Tibial nerve (tissue), 4 donors: ENCODE measurements around the gene ERF. TPM values are rescaled to one million over a fixed set of nuclear protein-coding genes. Genes with fewer than 3 reads are reported as not detected.

Experiments used
- DNase-seq, 2 donors: peaks; one replicate each; pipeline ENCODE4 v3.0.0-alpha.2; 2019; ENCODE audit warnings: low spot score in 2 of 2
- H3K27ac ChIP-seq, 4 donors: fragments of 200-600 bp; sonication (generic) in 3 of 4; one replicate each; pipeline ENCODE4 v1.5.1; 2017 to 2019; ENCODE audit warnings: mild to moderate bottlenecking in 1 of 4
- H3K27me3 ChIP-seq, 2 donors: fragments of 200-600 bp; sonication (generic) in 1 of 2; one replicate each; pipeline versions ENCODE4 v1.5.1 to v1.6.0; 2017 to 2019
- H3K36me3 ChIP-seq, 3 donors: fragments of 200-600 bp; sonication (generic); one replicate each; pipeline ENCODE4 v1.5.1; 2018 to 2019
- H3K4me1 ChIP-seq, 4 donors: fragments of 200-600 bp; sonication (generic) in 3 of 4; one replicate each; pipeline ENCODE4 v1.5.1; 2017 to 2019
- H3K4me3 ChIP-seq, 4 donors: fragments of 200-600 bp; sonication (generic) in 3 of 4; one replicate each; pipeline ENCODE4 v1.5.1; 2017 to 2019; ENCODE audit warnings: mild to moderate bottlenecking in 1 of 4, moderate library complexity in 1 of 4
- H3K9me3 ChIP-seq, 4 donors: fragments of 200-600 bp; sonication (generic) in 3 of 4; one replicate each; pipeline ENCODE4 v1.5.1; 2017 to 2019
- EP300 ChIP-seq, 2 donors: sonication (generic); formaldehyde crosslinking; IDR thresholded peaks; one replicate each; pipeline ENCODE4 v1.6.1; 2017; ENCODE audit warnings: antibody characterized with exemption in 2 of 2, mild to moderate bottlenecking in 1 of 2
- POLR2A ChIP-seq, 2 donors: fragments of 450-650 bp; IDR thresholded peaks; one replicate each; pipeline ENCODE4 v1.6.1; 2017; ENCODE audit warnings: antibody characterized with exemption in 2 of 2, mild to moderate bottlenecking in 2 of 2, moderate library complexity in 2 of 2
- WGBS, 2 donors: methylation state at CpG; one replicate each; pipeline ENCODE4 v1.1.5; 2018; 5-methylcytosine and 5-hydroxymethylcytosine counted together
- total RNA-seq, 4 donors: library from RNA; depleted of rRNA; stranded (reverse); fragments of >200 nt; gene quantifications; one replicate each; pipeline ENCODE4 v1.1.0, GENCODE V29; 2016
- TF ChIP-seq, protein P1 (sequence below), 5 experiments: fragments of 200-600 bp in 3 of 5; fragments of 450-650 bp in 2 of 5; sonication (generic) in 3 of 5; IDR thresholded peaks; one replicate each; pipeline ENCODE4 v1.5.1; 2016 to 2019; ENCODE audit warnings: antibody characterized with exemption in 5 of 5, mild to moderate bottlenecking in 3 of 5, moderate library complexity in 2 of 5

The ERF gene
- 10 to 100 TPM; 30.4 to 42.6 (median 35.1) TPM for total RNA-seq

DNA sequence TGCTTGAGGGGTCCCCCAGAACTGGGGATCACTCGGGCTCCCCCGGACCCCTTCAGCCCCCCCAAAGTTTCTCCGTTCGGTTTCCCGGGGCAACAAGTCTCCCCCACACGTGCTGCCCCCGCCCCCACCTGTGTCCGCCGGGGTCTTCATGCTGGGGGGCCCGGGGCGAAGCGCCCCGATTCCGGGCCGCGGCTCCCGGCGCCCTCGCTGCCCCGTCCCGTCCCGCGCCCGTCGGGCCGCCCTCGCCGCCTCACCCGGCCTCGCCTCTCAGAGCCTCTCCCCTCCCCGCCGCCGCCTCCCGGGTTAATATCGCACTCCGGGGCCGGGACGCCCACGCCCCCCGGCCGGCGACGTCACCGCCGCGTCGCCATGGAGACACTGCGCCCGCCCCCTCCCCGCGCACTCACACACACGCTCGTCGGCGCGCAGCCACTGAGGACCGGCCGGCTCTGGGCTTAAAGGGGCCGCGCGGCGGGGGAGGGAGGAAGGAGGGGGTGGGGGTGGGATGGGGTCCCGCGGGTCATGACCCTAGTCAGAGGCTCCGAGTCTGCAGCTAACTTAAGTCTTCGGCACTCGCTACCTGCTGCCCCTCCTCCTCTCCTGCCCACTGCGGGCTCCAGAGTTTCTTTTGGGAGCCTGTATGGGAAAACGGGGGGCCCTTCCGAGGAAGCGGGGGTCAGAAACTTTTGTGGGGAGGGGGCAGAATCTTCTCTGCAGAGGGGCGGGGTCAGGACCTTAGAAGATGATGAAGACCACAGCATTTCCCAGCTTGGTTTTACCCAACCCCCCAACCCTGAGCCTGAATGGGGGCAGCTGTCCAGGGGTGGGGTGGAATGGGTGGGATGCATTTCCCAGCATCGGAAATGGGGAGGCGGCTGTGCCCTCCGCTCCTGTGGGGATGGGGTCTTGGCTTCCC, at the start of gene ERF:
Gene ERF, minus strand, starts transcription at position 279 of the 916 bp plus-strand sequence. Its CDS starts 129 bp downstream, at position 150.
- Histone ChIP-seq H3K4me1 (peaks cover 0 to 47% (median 31%) of the 10 kb centered on the region in 4 donors), H3K36me3 (peaks cover 0 to 4% (median 0%) of the 10 kb centered on the region in 3 donors), H3K9me3 (no peaks in the 10 kb centered on the region), H3K27ac (peak within 1 kb of the TSS; percentile 98 to 100 (median 100)), H3K4me3 (peak within 1 kb of the TSS; percentile 88 to 99 (median 96)), H3K27me3 (no peaks in the 10 kb centered on the region)
- TF ChIP-seq, protein P1, sequence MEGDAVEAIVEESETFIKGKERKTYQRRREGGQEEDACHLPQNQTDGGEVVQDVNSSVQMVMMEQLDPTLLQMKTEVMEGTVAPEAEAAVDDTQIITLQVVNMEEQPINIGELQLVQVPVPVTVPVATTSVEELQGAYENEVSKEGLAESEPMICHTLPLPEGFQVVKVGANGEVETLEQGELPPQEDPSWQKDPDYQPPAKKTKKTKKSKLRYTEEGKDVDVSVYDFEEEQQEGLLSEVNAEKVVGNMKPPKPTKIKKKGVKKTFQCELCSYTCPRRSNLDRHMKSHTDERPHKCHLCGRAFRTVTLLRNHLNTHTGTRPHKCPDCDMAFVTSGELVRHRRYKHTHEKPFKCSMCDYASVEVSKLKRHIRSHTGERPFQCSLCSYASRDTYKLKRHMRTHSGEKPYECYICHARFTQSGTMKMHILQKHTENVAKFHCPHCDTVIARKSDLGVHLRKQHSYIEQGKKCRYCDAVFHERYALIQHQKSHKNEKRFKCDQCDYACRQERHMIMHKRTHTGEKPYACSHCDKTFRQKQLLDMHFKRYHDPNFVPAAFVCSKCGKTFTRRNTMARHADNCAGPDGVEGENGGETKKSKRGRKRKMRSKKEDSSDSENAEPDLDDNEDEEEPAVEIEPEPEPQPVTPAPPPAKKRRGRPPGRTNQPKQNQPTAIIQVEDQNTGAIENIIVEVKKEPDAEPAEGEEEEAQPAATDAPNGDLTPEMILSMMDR (IDR thresholded peaks at IDR 0.05), result peak in 2 of 5 experiments; percentile 25 to 54
- peak; percentile 49 to 96 for TF ChIP-seq EP300 (IDR thresholded peaks at IDR 0.05)
- peak; percentile 97 to 99 for TF ChIP-seq POLR2A (IDR thresholded peaks at IDR 0.05)
- WGBS, 2 donors, result 1% methylated on average over 17 to 18 of the region's 75 CpGs
- DNase-seq, result peak; percentile 95

DNA sequence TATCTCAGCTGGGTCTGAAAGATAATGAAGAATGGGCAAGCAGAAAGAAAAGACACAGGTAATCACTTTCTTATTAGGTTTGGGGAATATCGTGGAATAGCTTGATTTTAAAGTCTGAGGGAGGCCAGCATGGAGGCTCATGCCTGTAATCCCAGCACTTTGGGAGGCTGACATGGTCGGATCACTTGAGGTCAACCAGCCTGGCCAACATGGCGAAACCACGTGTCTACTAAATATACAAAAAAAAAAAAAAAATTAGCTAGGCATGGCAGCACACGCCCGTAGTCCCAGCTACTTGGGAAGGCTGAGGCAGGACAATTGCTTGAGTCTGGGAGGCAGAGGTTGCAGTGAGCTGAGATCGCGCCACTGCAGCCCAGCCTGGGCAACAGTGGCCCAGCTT, 48.9 kb upstream of the ERF start:
- Histone ChIP-seq H3K27ac (no peak overlapping the region), H3K36me3 (no peaks in the 10 kb centered on the region), H3K4me3 (no peak overlapping the region), H3K9me3 (no peaks in the 10 kb centered on the region), H3K27me3 (no peaks in the 10 kb centered on the region), H3K4me1 (peaks cover 0 to 25% (median 4%) of the 10 kb centered on the region in 4 donors)
- TF ChIP-seq EP300 (IDR thresholded peaks at IDR 0.05), result no peak
- TF ChIP-seq POLR2A (IDR thresholded peaks at IDR 0.05), result no peak
- TF ChIP-seq, protein P1 (IDR thresholded peaks at IDR 0.05), result no peak
- DNase-seq, result no peak
- WGBS, 2 donors, result 89 to 91% methylated on average over 8 of the region's 8 CpGs

DNA sequence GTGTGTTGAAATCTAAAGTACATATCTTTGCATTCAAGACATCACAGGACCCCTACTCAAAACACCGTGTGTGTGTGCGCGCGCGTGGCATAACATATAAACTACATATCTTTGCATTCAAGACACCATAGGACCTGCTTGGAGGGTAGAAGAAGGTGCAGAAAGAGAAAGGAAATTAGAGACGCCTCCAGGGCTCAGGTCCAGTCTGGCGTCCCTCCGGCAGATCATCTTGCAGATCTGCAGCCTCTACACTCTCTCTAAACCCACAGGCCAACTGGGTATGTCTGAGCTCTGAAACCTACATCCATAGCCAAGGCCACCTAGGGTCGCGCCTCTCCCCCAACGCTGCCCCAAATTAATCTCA, 48.2 kb upstream of the ERF start:
- peak overlapping the region in 3 of 4 donors; percentile 57 to 72 (median 68) for H3K4me3 ChIP-seq
- no peak overlapping the region for H3K27ac ChIP-seq
- peaks cover 0 to 25% (median 4%) of the 10 kb centered on the region in 4 donors for H3K4me1 ChIP-seq
- DNase-seq, result no peak
- WGBS, 2 donors, result 59 to 67% methylated on average over 11 of the region's 11 CpGs
- TF ChIP-seq POLR2A (IDR thresholded peaks at IDR 0.05) (no peak), EP300 (IDR thresholded peaks at IDR 0.05) (no peak)
- TF ChIP-seq, protein P1 (IDR thresholded peaks at IDR 0.05), result no peak
- H3K9me3 ChIP-seq, result no peaks in the 10 kb centered on the region
- H3K36me3 ChIP-seq, result no peaks in the 10 kb centered on the region
- no peaks in the 10 kb centered on the region for H3K27me3 ChIP-seq

DNA sequence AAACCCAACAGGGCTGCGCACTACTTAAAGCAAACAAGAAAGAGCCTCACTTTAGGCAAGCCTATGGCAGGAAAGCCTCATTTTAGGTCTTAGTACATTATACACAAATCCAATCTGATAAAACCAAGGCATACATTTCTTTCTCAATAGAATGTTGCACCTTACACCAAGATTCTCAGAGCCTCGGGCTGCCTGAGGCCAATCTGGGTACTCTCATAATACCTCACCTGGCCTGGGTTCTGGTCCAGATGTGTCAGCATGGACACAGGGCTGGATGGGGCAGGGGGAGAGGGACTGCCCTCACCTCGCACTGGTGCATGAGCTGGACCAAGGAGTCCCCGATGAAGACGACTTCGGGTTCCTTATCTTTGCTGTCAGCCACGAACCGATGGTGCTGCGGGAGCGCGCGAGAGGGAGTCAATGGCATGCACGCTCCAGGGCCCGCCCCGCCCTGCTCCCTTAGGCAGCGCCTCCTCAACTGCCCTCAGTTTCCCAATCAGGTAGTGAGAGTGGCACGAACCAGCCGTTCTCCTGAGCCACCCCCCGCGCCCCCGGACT, 46.8 kb upstream of the ERF start, which contains the start of gene PRR19:
Gene PRR19, plus strand, starts transcription at position 487 of the 558 bp plus-strand sequence. CDS start 7,453 bp downstream, outside the sequence.
- H3K9me3 ChIP-seq, result no peaks in the 10 kb centered on the region
- H3K4me1 ChIP-seq, result peaks cover 0 to 25% (median 4%) of the 10 kb centered on the region in 4 donors
- DNase-seq, result no peak
- peak within 1 kb of the TSS in 3 of 4 donors; percentile 26 to 79 (median 44) for H3K27ac ChIP-seq
- H3K4me3 ChIP-seq, result peak within 1 kb of the TSS; percentile 29 to 72 (median 62)
- peaks cover 0 to 4% (median 0%) of the 10 kb centered on the region in 3 donors for H3K36me3 ChIP-seq
- TF ChIP-seq EP300 (IDR thresholded peaks at IDR 0.05), result no peak
- no peak for TF ChIP-seq POLR2A (IDR thresholded peaks at IDR 0.05)
- TF ChIP-seq, protein P1 (IDR thresholded peaks at IDR 0.05), result no peak
- WGBS, 2 donors, result 7 to 10% methylated on average over 11 to 20 of the region's 21 CpGs
- no peaks in the 10 kb centered on the region for H3K27me3 ChIP-seq
